Measurements from ENCODE around the gene DDX52.
"Not testable (repeated sequence)": the region's sequence is repeated elsewhere in the genome, so short reads cannot be mapped to it uniquely, and the experiment has no call there.

The DDX52 gene

DNA sequence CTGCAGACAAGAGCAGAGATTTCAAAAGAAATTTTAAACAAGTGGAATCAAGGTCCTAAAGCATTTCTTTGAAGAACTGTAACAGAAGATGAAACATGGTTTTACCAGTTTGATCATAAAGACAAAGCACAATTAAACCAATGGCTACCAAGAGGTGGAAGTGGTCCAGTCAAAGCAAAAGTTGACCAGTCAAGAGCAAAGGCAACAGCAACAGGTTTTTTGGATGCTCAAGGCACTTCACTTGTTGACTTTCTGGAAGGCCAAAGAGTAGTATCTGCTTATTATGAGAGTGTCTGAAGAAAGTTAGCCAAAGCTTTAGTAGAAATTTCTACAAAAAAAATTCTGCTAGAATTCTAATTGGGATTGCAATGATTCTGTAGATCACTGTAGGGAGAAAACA, 5.3 kb downstream of the DDX52 start:
- no peak for DNase-seq (ENCODE audit: low spot score)
- Mint-ChIP-seq H3K4me3 (no peak overlapping the region), H3K4me1 (ENCODE audit: low read depth) (peaks cover 22% of the 10 kb centered on the region), H3K36me3 (ENCODE audit: low read depth) (peaks cover 39% of the 10 kb centered on the region), H3K27ac (no peak overlapping the region), H3K27me3 (ENCODE audit: low read depth) (no peaks in the 10 kb centered on the region), H3K9me3 (no peaks in the 10 kb centered on the region)

DNA sequence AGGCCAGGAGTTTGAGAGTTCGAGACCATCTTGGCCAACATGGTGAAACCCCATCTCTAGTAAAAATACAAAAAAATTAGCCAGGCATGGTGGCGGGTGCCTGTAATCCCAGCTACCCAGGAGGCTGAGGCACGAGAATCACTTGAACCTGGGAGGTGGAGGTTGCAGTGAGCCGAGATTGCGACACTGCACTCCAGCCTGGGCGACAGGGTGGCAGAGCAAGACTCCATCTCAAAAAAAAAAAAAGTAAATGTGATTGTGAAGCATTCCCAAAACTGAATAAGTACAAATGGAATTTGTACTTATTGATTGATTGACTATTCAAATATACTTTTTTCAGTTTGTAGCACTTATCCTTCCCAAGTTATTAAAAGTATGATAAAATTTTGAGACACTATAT, 26.8 kb downstream of the DDX52 start:
- H3K4me3 Mint-ChIP-seq; H3K9me3 Mint-ChIP-seq; DNase-seq (ENCODE audit: low spot score); H3K27ac Mint-ChIP-seq; H3K27me3 Mint-ChIP-seq (ENCODE audit: low read depth); H3K4me1 Mint-ChIP-seq (ENCODE audit: low read depth): not testable (repeated sequence)
- peaks cover 32% of the 10 kb centered on the region for H3K36me3 Mint-ChIP-seq (ENCODE audit: low read depth)

DNA sequence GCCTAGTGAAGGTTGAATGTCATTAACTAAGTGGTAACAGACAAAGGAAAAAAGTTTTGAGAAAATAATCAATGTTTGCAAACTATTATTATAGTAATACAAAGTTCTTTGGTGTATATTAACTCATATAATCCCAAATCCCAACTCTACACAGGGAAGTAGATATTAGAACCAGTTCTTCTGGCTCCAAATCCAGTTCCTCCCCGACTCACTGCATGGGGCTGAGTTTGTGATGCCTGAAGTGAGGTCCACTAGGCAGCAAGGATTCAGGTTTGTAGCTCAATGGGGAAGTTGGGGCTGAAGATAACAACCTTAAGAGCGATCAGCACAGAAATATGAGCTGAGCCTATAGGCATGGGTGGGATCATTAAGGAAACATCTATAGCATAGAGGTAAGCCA, 28.4 kb downstream of the DDX52 start:
- no peak overlapping the region for H3K4me3 Mint-ChIP-seq
- H3K27ac Mint-ChIP-seq = no peak overlapping the region
- H3K9me3 Mint-ChIP-seq = no peaks in the 10 kb centered on the region
- H3K36me3 Mint-ChIP-seq (ENCODE audit: low read depth) = peaks cover 24% of the 10 kb centered on the region
- DNase-seq (ENCODE audit: low spot score) = no peak
- no peaks in the 10 kb centered on the region for H3K27me3 Mint-ChIP-seq (ENCODE audit: low read depth)
- H3K4me1 Mint-ChIP-seq (ENCODE audit: low read depth) = peaks cover 4% of the 10 kb centered on the region

DNA sequence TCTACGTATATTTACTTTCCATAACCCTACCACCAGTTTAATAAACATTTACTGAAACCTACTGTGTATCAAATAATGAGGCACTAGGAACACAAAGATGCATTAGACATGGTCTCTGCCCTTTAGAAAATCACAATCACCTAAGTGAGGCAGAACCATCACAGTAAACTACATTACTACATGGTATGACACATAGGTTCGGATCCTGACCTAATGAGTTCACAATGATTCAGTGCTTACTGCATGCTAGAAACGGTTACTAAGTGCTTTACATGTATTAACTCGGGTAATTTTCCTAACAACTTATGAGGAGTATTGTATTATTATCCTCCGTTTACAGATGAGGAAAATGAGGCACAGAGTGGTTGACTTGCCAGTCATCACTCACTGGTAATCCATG, 28.9 kb downstream of the DDX52 start:
- no peak for DNase-seq (ENCODE audit: low spot score)
- no peak overlapping the region for H3K4me3 Mint-ChIP-seq
- peaks cover 23% of the 10 kb centered on the region for H3K36me3 Mint-ChIP-seq (ENCODE audit: low read depth)
- no peaks in the 10 kb centered on the region for H3K9me3 Mint-ChIP-seq
- H3K4me1 Mint-ChIP-seq (ENCODE audit: low read depth) = peaks cover 4% of the 10 kb centered on the region
- H3K27me3 Mint-ChIP-seq (ENCODE audit: low read depth) = no peaks in the 10 kb centered on the region
- no peak overlapping the region for H3K27ac Mint-ChIP-seq

GRCh38 chr17:37610971-37611370, 32.3 kb downstream of the DDX52 start:
- Mint-ChIP-seq H3K36me3 (ENCODE audit: low read depth) (peaks cover 22% of the 10 kb centered on the region), H3K27ac (peak overlapping the region; percentile 13), H3K4me3 (peak overlapping the region; percentile 26), H3K27me3 (ENCODE audit: low read depth) (no peaks in the 10 kb centered on the region), H3K4me1 (ENCODE audit: low read depth) (peaks cover 14% of the 10 kb centered on the region), H3K9me3 (no peaks in the 10 kb centered on the region)
- no peak for DNase-seq (ENCODE audit: low spot score)

GRCh38 chr17:37610041-37610420, 33.2 kb downstream of the DDX52 start:
- not testable (repeated sequence) for H3K9me3 Mint-ChIP-seq; H3K27me3 Mint-ChIP-seq (ENCODE audit: low read depth); DNase-seq (ENCODE audit: low spot score)
- Mint-ChIP-seq H3K4me3 (peak overlapping the region; percentile 81), H3K27ac (peak overlapping the region; percentile 78), H3K4me1 (ENCODE audit: low read depth) (peaks cover 24% of the 10 kb centered on the region), H3K36me3 (ENCODE audit: low read depth) (peaks cover 27% of the 10 kb centered on the region)

DNA sequence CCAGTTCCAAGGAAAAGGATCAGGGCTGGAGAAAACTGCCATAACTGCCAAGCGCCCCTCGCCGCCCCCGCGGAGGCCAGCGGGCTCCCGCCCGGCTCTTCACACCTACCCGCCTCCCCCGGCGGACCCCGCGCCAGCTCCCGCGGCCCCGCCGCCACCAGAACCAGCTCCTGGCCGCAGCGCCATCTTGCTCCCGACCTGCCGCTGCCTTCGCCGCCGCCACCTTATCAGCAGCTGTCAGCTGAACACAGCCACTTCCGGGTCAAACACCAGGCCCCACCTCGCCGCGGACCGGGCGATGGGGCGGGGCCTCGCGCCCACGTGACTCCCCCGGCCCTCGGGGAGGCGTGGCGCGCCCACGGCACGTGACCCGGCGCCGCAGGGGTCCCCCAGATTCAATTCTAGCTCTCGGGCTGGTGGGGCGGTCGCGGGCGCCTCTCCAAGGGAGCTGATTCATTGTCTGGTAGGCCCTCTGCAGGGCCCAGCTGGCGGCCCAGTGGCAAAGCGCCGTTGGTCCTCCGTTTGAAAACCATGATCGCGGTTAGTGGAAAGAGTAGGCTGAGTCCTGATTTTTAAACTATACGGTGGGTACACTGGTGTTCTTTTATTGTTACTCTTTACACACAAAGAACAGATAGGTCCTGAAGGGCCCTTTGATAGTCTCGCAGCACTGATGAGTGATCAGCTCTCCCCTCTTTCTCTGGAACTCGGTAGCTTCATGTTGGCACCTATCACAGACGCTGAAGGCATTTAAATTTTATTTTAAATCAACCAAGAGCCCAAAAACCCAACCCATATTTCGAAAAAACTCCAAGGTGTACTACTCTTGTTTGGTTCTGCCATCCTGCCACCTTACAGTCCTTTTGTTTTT, 33.8 kb downstream of the DDX52 start, which contains the start of gene SYNRG:
Gene SYNRG (minus strand): TSS at position 249 of the 871 bp plus-strand sequence. CDS start 63 bp downstream, at position 186.
- Mint-ChIP-seq H3K4me1 (ENCODE audit: low read depth) (peaks cover 30% of the 10 kb centered on the region), H3K36me3 (ENCODE audit: low read depth) (peaks cover 31% of the 10 kb centered on the region), H3K4me3 (peak within 1 kb of the TSS; percentile 81), H3K27ac (peak within 1 kb of the TSS; percentile 90), H3K9me3 (no peaks in the 10 kb centered on the region), H3K27me3 (ENCODE audit: low read depth) (no peaks in the 10 kb centered on the region)
- peak; percentile 95 for DNase-seq (ENCODE audit: low spot score)

DNA sequence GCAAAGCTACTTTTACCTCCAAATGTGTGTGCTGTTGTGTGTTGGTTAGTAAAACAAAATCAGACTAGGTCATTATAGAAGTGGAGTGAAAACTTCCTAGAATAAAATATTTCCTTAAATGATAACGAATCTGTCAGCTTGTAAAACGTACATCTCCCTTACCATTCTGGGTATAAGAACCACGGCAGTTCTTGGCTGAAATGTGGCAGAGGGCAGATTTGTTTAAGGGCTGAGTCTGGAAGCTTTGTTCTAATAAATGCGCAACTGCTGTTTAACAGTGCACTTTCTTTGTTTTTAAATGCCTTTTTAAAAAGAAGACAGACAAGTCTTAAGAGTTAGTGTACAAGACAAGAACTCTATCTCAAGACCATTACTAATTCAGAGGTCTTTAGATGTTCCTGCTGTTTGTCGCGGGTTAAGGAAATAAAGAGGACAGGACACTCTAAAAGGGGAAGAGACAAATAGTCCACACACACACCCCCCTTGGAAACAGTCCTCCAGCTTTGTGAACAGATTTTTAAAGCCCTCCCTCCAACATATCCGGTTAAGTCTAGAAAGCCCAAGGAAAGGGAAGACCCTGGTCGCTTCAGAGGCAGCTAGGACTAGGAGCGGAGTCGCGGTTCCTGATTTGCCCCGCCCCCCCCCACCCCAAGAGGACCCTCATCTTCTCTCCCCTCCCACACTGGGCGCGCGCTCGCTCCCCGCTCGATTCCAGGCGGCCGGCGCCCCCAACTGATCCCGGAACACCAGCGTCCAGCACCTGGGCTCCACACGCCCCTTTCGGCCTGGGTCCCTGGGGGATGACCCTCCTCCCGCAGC, 34.7 kb downstream of the DDX52 start:
- H3K27me3 Mint-ChIP-seq (ENCODE audit: low read depth) = no peaks in the 10 kb centered on the region
- no peak for DNase-seq (ENCODE audit: low spot score)
- H3K4me1 Mint-ChIP-seq (ENCODE audit: low read depth) = peaks cover 33% of the 10 kb centered on the region
- H3K27ac Mint-ChIP-seq = peak overlapping the region; percentile 83
- H3K9me3 Mint-ChIP-seq = peaks cover 3% of the 10 kb centered on the region
- peaks cover 33% of the 10 kb centered on the region for H3K36me3 Mint-ChIP-seq (ENCODE audit: low read depth)
- peak overlapping the region; percentile 81 for H3K4me3 Mint-ChIP-seq

DNA sequence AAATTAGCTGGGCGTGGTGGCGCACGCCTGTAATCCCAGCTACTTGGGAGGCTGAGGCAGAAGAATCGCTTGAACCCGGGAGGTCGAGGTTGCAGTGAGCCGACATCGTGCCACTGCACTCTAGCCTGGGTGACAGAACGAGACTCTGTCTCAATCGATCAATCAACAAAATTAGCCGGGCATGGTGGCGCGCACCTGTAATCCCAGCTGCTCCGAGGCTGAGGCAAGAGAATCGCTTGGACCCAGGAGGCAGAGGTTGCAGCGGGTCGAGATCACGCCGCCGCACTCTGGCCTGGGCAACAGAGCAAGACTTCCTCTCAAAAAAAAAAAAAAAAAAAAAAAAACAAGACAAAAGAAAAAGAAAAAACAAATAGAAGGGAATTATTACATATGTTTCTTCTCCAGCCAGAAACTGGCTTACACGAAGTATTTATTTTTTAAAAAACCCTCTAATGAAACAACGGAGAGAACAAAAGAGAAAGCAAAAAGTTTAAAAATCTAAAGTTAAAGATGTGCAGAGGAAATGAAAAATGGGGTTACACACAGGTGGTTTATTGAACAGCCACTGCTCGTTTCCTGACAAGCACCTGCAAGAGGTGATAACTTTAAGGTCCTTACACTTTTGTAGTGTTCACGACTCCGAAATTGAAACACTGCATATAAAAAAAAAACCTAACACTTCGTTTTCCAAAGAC, 35.5 kb downstream of the DDX52 start:
- DNase-seq (ENCODE audit: low spot score) = no peak

DNA sequence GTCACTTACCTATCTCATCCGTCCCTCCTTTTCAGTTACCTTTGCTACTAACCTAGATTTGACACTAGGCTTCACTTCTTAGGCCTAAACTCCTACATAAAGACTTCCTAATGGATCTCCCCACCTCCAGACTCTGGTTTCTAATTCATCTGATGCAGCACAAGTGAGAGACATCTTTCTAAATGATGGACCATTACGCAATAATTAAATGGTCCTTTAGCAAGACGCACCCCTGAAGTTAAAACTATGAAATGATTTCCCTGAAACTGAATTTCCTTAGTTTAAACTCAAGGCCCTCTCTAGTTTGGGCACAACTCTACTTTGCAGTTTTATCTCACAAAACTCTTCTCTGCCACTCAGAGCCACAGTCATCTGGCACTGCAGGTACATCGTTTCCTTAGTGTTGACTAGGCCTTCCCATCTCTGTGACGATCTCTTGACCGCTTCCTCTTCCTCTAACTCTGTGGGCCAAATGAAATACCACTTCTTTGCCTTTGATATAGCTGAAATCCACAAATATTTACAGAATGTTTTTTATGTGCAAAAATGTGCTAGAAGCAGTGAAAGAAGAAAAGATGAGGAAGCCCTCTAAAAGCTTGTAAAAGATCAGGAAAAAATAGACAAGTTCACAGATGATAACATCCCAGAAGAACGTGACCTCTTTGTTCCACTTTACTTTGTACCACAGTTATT, 37.3 kb downstream of the DDX52 start:
- Mint-ChIP-seq H3K36me3 (ENCODE audit: low read depth) (peaks cover 36% of the 10 kb centered on the region), H3K4me1 (ENCODE audit: low read depth) (peaks cover 38% of the 10 kb centered on the region), H3K27ac (peak overlapping the region; percentile 87), H3K27me3 (ENCODE audit: low read depth) (no peaks in the 10 kb centered on the region), H3K4me3 (peak overlapping the region; percentile 81), H3K9me3 (peaks cover 3% of the 10 kb centered on the region)
- DNase-seq (ENCODE audit: low spot score) = peak; percentile 48

More for the DNA sequence above, 35.5 kb downstream of the DDX52 start:
- Mint-ChIP-seq H3K27me3 (ENCODE audit: low read depth) (no peaks in the 10 kb centered on the region), H3K9me3 (peaks cover 3% of the 10 kb centered on the region), H3K27ac (peak overlapping the region; percentile 83), H3K4me3 (peak overlapping the region; percentile 81), H3K4me1 (ENCODE audit: low read depth) (peaks cover 36% of the 10 kb centered on the region), H3K36me3 (ENCODE audit: low read depth) (peaks cover 33% of the 10 kb centered on the region)

GRCh38 chr17:37605081-37605480, 38.2 kb downstream of the DDX52 start:
- Mint-ChIP-seq H3K4me3 (peak overlapping the region; percentile 81), H3K9me3 (peaks cover 3% of the 10 kb centered on the region)

DNA sequence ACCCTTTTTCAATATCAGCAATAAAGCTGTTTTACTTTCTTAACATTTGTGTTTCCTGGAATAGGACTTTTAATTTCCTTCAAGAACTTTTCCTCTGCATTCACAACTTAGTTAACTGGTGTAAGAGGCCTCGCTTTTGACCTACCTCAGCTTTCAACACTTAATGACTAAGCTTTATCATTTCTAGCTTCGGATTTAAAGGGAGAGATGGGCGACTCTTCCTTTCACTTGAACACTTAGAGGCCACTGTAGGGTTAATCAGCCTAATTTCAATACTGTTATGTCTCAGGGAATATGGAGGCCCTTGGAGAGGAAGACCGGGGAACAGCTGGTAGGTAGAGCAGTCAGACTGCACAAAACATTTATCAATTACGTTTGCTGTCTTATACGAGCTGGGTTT, 38.7 kb downstream of the DDX52 start:
- Mint-ChIP-seq H3K4me3 (peak overlapping the region; percentile 81), H3K4me1 (ENCODE audit: low read depth) (peaks cover 40% of the 10 kb centered on the region), H3K9me3 (peaks cover 3% of the 10 kb centered on the region), H3K36me3 (ENCODE audit: low read depth) (peaks cover 44% of the 10 kb centered on the region), H3K27ac (peak overlapping the region; percentile 68), H3K27me3 (ENCODE audit: low read depth) (no peaks in the 10 kb centered on the region)
- DNase-seq (ENCODE audit: low spot score) = no peak

More at GRCh38 chr17:37605081-37605480, 38.2 kb downstream of the DDX52 start:
- H3K36me3 Mint-ChIP-seq (ENCODE audit: low read depth) = peaks cover 42% of the 10 kb centered on the region
- peaks cover 42% of the 10 kb centered on the region for H3K4me1 Mint-ChIP-seq (ENCODE audit: low read depth)
- H3K27ac Mint-ChIP-seq = no peak overlapping the region
- no peak for DNase-seq (ENCODE audit: low spot score)
- no peaks in the 10 kb centered on the region for H3K27me3 Mint-ChIP-seq (ENCODE audit: low read depth)

DNA sequence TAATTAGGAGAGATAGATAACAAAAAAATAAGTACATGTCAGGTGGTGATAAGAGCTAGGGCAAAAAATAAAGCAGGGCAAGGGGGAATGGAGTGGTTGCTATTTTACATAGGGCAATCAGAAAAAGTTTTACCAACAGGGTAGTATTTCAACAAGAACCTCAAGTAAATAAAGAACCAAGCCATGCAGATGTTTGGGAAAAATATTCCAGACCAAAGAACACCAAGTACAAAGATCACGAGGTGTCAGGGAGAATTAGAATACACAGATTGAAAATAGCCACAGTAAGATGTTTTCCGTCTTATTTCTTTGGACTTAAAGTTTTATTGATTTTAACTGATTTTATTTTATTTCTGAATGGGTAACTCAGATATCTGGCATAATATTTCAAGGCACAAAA, 45.1 kb downstream of the DDX52 start:
- DNase-seq (ENCODE audit: low spot score) = no peak
- H3K4me1 Mint-ChIP-seq (ENCODE audit: low read depth) = peaks cover 18% of the 10 kb centered on the region

More for the DNA sequence above, 45.1 kb downstream of the DDX52 start:
- Mint-ChIP-seq H3K4me3 (no peak overlapping the region), H3K9me3 (no peaks in the 10 kb centered on the region), H3K27me3 (ENCODE audit: low read depth) (no peaks in the 10 kb centered on the region), H3K27ac (peak overlapping the region; percentile 20), H3K36me3 (ENCODE audit: low read depth) (peaks cover 71% of the 10 kb centered on the region)
